H9 (cell line): ENCODE data around the gene TSPEAR. TPM values are rescaled to one million over a fixed set of nuclear protein-coding genes. Genes with fewer than 3 reads are reported as not detected.

Experiments
- DNase-seq: peaks from one replicate; pipeline ENCODE4 v3.0.0-alpha.2; 2017
- H2AFZ ChIP-seq: one replicate; pipeline ENCODE4 v1.6.1; 2013; ENCODE audit warnings: mild to moderate bottlenecking, low read length, control low read depth, moderate library complexity
- H2AK5ac ChIP-seq: 2 replicates; pipeline ENCODE4 v1.6.1; 2013; ENCODE audit warnings: low read length, control low read depth, mixed read lengths; ENCODE audit not compliant: insufficient read length
- H2BK120ac ChIP-seq: one replicate; pipeline ENCODE4 v1.6.1; 2013; ENCODE audit warnings: low read depth, mild to moderate bottlenecking, low read length, control low read depth, inconsistent platforms; ENCODE audit not compliant: poor library complexity, severe bottlenecking
- H2BK12ac ChIP-seq: 2 replicates; pipeline ENCODE4 v1.6.1; 2013; ENCODE audit warnings: low read length, control low read depth, mixed read lengths, low read depth; ENCODE audit not compliant: insufficient read length
- H2BK15ac ChIP-seq: 2 replicates; pipeline ENCODE4 v1.6.1; 2013; ENCODE audit warnings: low read depth, low read length, control low read depth
- H2BK20ac ChIP-seq: one replicate; pipeline ENCODE4 v1.6.1; 2013; ENCODE audit warnings: low read depth, mild to moderate bottlenecking, low read length, control low read depth, inconsistent platforms; ENCODE audit not compliant: poor library complexity, severe bottlenecking
- H2BK5ac ChIP-seq: 2 replicates; pipeline ENCODE4 v1.6.1; 2013; ENCODE audit warnings: low read length, control low read depth, mixed read lengths; ENCODE audit not compliant: insufficient read length
- H3K14ac ChIP-seq: 2 replicates; pipeline ENCODE4 v1.6.1; 2013; ENCODE audit warnings: low read length, control low read depth; ENCODE audit not compliant: insufficient read depth
- H3K18ac ChIP-seq: 2 replicates; pipeline ENCODE4 v1.6.1; 2013; ENCODE audit warnings: low read depth, mild to moderate bottlenecking, mixed read lengths, low read length, control low read depth; ENCODE audit not compliant: insufficient read length
- H3K23ac ChIP-seq: 2 replicates; pipeline ENCODE4 v1.6.1; 2013; ENCODE audit warnings: low read length, control low read depth, mixed read lengths, low read depth; ENCODE audit not compliant: insufficient read length
- H3K23me2 ChIP-seq: 2 replicates; pipeline ENCODE4 v1.6.1; 2013; ENCODE audit warnings: low read depth, mild to moderate bottlenecking, mixed read lengths, low read length, control low read depth; ENCODE audit not compliant: insufficient read length, poor library complexity, severe bottlenecking
- H3K27ac ChIP-seq: 2 replicates; pipeline ENCODE4 v1.5.1; 2013; ENCODE audit warnings: low read length, control low read depth, mixed read lengths, low read depth; ENCODE audit not compliant: insufficient read length
- H3K27me3 ChIP-seq: 2 replicates; pipeline ENCODE4 v1.6.1; 2013; ENCODE audit warnings: low read length, control low read depth, inconsistent platforms; ENCODE audit not compliant: insufficient read depth
- H3K4ac ChIP-seq: 2 replicates; pipeline ENCODE4 v1.6.1; 2013; ENCODE audit warnings: low read depth, mild to moderate bottlenecking, control low read depth, inconsistent platforms, low read length, moderate library complexity
- H3K4me1 ChIP-seq: 2 replicates; pipeline ENCODE4 v1.6.1; 2013; ENCODE audit warnings: low read length, control low read depth, inconsistent platforms; ENCODE audit not compliant: insufficient read depth
- H3K4me2 ChIP-seq: 2 replicates; pipeline ENCODE4 v1.6.1; 2013; ENCODE audit warnings: low read length, control low read depth, mixed read lengths; ENCODE audit not compliant: insufficient read length, insufficient read depth
- H3K56ac ChIP-seq: 2 replicates; pipeline ENCODE4 v1.6.1; 2013; ENCODE audit warnings: low read depth, mild to moderate bottlenecking, mixed read lengths, low read length, control low read depth; ENCODE audit not compliant: insufficient read length
- H3K79me1 ChIP-seq: 2 replicates; pipeline ENCODE4 v1.6.1; 2013; ENCODE audit warnings: low read depth, mild to moderate bottlenecking, moderate library complexity, low read length, control low read depth, inconsistent platforms; ENCODE audit not compliant: insufficient read depth, poor library complexity, severe bottlenecking
- H3K79me2 ChIP-seq: 2 replicates; pipeline ENCODE4 v1.6.1; 2013; ENCODE audit warnings: low read length, control low read depth, inconsistent platforms; ENCODE audit not compliant: insufficient read depth
- H3K9ac ChIP-seq: 2 replicates; pipeline ENCODE4 v1.6.1; 2013; ENCODE audit warnings: low read length, control low read depth, mixed read lengths; ENCODE audit not compliant: insufficient read length; ENCODE audit errors: extremely low read depth
- H3K9me3 ChIP-seq: one replicate; pipeline ENCODE4 v1.6.1; 2013; ENCODE audit warnings: low read depth, low read length, inconsistent platforms; ENCODE audit not compliant: control insufficient read depth
- H3T11ph ChIP-seq: one replicate; pipeline ENCODE4 v1.6.1; 2013; ENCODE audit warnings: mild to moderate bottlenecking, low read length, control low read depth, inconsistent platforms
- H4K20me1 ChIP-seq: one replicate; pipeline ENCODE4 v1.6.1; 2013; ENCODE audit not compliant: control insufficient read depth, insufficient read length, insufficient read depth
- H4K5ac ChIP-seq: 2 replicates; pipeline ENCODE4 v1.6.1; 2013; ENCODE audit warnings: low read depth, mild to moderate bottlenecking, mixed read lengths, low read length, control low read depth; ENCODE audit not compliant: insufficient read length
- H4K8ac ChIP-seq: replicated peaks from 2 replicates; pipeline ENCODE4 v1.6.1; 2013; ENCODE audit warnings: low read length, control low read depth, mixed read lengths, low read depth; ENCODE audit not compliant: insufficient read length
- H4K91ac ChIP-seq: 2 replicates; pipeline ENCODE4 v1.6.1; 2013; ENCODE audit warnings: low read depth, mild to moderate bottlenecking, moderate library complexity, mixed read lengths, low read length, control low read depth; ENCODE audit not compliant: insufficient read length
- H3K27ac Mint-ChIP-seq, 3 experiments: 2 replicates in 2 of 3; 3 replicates in 1 of 3; pipeline ENCODE4 v1.8.0; 2020 to 2021; ENCODE audit warnings: mixed read lengths in 3 of 3, mild to moderate bottlenecking in 1 of 3, moderate library complexity in 1 of 3
- H3K27me3 Mint-ChIP-seq: 2 replicates; pipeline ENCODE4 v1.8.0; 2021; ENCODE audit warnings: low read depth, mild to moderate bottlenecking, moderate library complexity, mixed read lengths
- H3K36me3 Mint-ChIP-seq, 3 experiments: 2 replicates in 2 of 3; 3 replicates in 1 of 3; pipeline ENCODE4 v1.8.0; 2020 to 2021; ENCODE audit warnings: low read depth in 3 of 3, mixed read lengths in 3 of 3; ENCODE audit not compliant: insufficient read depth in 1 of 3
- H3K4me1 Mint-ChIP-seq, 2 experiments: 2 replicates each; pipeline ENCODE4 v1.8.0; 2020; ENCODE audit warnings: mixed read lengths in 2 of 2
- H3K4me3 Mint-ChIP-seq, 2 experiments: 2 replicates in 1 of 2; 3 replicates in 1 of 2; pipeline ENCODE4 v1.8.0; 2020 to 2021; ENCODE audit warnings: mild to moderate bottlenecking in 2 of 2, mixed read lengths in 2 of 2, moderate library complexity in 1 of 2
- H3K9me3 Mint-ChIP-seq, 2 experiments: 2 replicates in 1 of 2; 3 replicates in 1 of 2; pipeline ENCODE4 v1.8.0; 2020; ENCODE audit warnings: mild to moderate bottlenecking in 2 of 2, mixed read lengths in 2 of 2, moderate library complexity in 1 of 2
- WGBS: extraction: QIAGEN DNeasy Blood & Tissue Kit; methylation state at CpG from one replicate; pipeline ENCODE4 v1.1.7; 2013; ENCODE audit warnings: missing lambda C conversion rate, low lambda C conversion rate, mixed read lengths; ENCODE audit not compliant: insufficient read length; ENCODE audit errors: extremely low coverage; 5-methylcytosine and 5-hydroxymethylcytosine counted together
- total RNA-seq: library from RNA; stranded (reverse); gene quantifications from 2 replicates; pipeline ENCODE4 v1.2.1, GENCODE V29; 2021
- TF ChIP-seq, protein P1 (sequence below): fragments of 200-600 bp; sonication (generic); conservative IDR thresholded peaks from 3 replicates; pipeline ENCODE4 v1.8.0; 2021; ENCODE audit warnings: antibody characterized with exemption, mild to moderate bottlenecking

Gene TSPEAR
- total RNA-seq, 1 experiment from 2014 or later = 1.3 TPM

DNA sequence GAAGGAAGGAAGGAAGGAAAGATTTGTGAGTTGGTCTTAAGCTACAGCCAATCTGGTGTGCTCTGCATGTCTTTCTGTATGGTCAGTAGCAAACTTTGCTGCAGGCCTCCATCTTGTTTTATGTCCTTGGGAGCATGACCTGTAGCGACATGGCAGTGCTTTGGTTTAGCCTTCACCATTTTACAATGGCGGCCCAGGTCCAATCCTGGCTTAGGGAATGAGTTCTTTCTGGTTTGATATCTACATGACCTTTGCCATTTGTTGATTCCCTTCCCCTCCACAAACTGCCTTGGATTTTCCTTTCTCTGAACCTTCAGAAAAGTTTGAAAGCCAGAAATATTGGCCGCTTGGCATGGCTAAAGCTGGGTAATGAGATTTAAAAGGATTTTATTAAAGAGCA lies 30.5 kb upstream of the TSPEAR start:
- WGBS = no CpG with 5 or more reads among the region's 3 CpGs
- Histone ChIP-seq H4K20me1 (no peaks in the 10 kb centered on the region), H3K79me1 (no peaks in the 10 kb centered on the region), H3K79me2 (no peaks in the 10 kb centered on the region), H3K4ac (no peak overlapping the region), H2AFZ (no peak overlapping the region), H4K8ac (no peak overlapping the region), H2BK5ac (no peak overlapping the region), H3K23ac (no peak overlapping the region), H3K27me3 (no peaks in the 10 kb centered on the region), H2BK20ac (no peak overlapping the region), H3K14ac (no peak overlapping the region), H2BK12ac (no peak overlapping the region), H3K18ac (no peak overlapping the region), H3K27ac (no peak overlapping the region), H3K23me2 (no peaks in the 10 kb centered on the region), H2BK15ac (no peak overlapping the region), H3K4me2 (no peak overlapping the region), H3K56ac (no peak overlapping the region), H4K91ac (no peak overlapping the region), H3T11ph (no peak overlapping the region), H3K9ac (no peak overlapping the region), H2BK120ac (no peak overlapping the region), H3K4me1 (no peaks in the 10 kb centered on the region), H3K9me3 (peaks cover 8% of the 10 kb centered on the region), H2AK5ac (no peak overlapping the region), H4K5ac (no peak overlapping the region)
- DNase-seq = peak; percentile 1
- H3K27ac Mint-ChIP-seq = no peak overlapping the region
- TF ChIP-seq, protein P1, sequence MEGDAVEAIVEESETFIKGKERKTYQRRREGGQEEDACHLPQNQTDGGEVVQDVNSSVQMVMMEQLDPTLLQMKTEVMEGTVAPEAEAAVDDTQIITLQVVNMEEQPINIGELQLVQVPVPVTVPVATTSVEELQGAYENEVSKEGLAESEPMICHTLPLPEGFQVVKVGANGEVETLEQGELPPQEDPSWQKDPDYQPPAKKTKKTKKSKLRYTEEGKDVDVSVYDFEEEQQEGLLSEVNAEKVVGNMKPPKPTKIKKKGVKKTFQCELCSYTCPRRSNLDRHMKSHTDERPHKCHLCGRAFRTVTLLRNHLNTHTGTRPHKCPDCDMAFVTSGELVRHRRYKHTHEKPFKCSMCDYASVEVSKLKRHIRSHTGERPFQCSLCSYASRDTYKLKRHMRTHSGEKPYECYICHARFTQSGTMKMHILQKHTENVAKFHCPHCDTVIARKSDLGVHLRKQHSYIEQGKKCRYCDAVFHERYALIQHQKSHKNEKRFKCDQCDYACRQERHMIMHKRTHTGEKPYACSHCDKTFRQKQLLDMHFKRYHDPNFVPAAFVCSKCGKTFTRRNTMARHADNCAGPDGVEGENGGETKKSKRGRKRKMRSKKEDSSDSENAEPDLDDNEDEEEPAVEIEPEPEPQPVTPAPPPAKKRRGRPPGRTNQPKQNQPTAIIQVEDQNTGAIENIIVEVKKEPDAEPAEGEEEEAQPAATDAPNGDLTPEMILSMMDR = no peak
- peaks cover 4 to 9% (median 6%) of the 10 kb centered on the region in 3 experiments; a peak in 6 of 7 replicates for H3K36me3 Mint-ChIP-seq
- H3K27me3 Mint-ChIP-seq = peaks cover 6% of the 10 kb centered on the region
- peaks cover 8 to 25% of the 10 kb centered on the region in 2 experiments for H3K9me3 Mint-ChIP-seq
- peaks cover 32 to 36% of the 10 kb centered on the region in 2 experiments for H3K4me1 Mint-ChIP-seq
- no peak overlapping the region for H3K4me3 Mint-ChIP-seq
